MCF 10A (cell line): ENCODE measurements around the gene NECTIN1. TPM values are rescaled to one million over a fixed set of nuclear protein-coding genes. Genes with fewer than 3 reads are reported as not detected.

Experiments
- BruUV-seq: library from RNA; stranded (reverse); fragments of 400-500 nt; replicated peaks from 2 replicates; lab custom pipeline; 2021; lab: Mats Ljungman, UMichigan
- CTCF ChIA-PET: fragments of 300-600 bp; sonication (Branson Sonifier 250); formaldehyde crosslinking; extraction: SDS; loops from one replicate; lab custom pipeline; 2021; ENCODE audit warnings: antibody characterized with exemption, inconsistent platforms; lab: Yijun Ruan, JAX
- POLR2A ChIA-PET: fragments of 300-600, 350-650 bp; sonication (Branson Sonifier 250); formaldehyde crosslinking; extraction: SDS; loops from one replicate; lab custom pipeline; 2020; ENCODE audit warnings: antibody characterized with exemption, inconsistent platforms; lab: Yijun Ruan, JAX
- DNase-seq: peaks from one replicate; pipeline ENCODE4 v3.0.0-alpha.2; 2018; ENCODE audit not compliant: unreplicated experiment
- H3K27ac Mint-ChIP-seq: one replicate; pipeline ENCODE4 v1.8.0; 2022; ENCODE audit warnings: mild to moderate bottlenecking, low read depth, mixed read lengths; ENCODE audit not compliant: unreplicated experiment
- H3K27me3 Mint-ChIP-seq: one replicate; pipeline ENCODE4 v1.8.0; 2022; ENCODE audit warnings: mixed read lengths; ENCODE audit not compliant: insufficient read depth, unreplicated experiment
- H3K36me3 Mint-ChIP-seq: one replicate; pipeline ENCODE4 v1.8.0; 2022; ENCODE audit warnings: mild to moderate bottlenecking, moderate library complexity, mixed read lengths; ENCODE audit not compliant: insufficient read depth, unreplicated experiment
- H3K4me1 Mint-ChIP-seq: one replicate; pipeline ENCODE4 v1.8.0; 2022; ENCODE audit warnings: mixed read lengths; ENCODE audit not compliant: insufficient read depth, unreplicated experiment
- H3K4me3 Mint-ChIP-seq: one replicate; pipeline ENCODE4 v1.8.0; 2022; ENCODE audit warnings: mild to moderate bottlenecking, moderate library complexity, mixed read lengths; ENCODE audit not compliant: unreplicated experiment
- H3K9me3 Mint-ChIP-seq: one replicate; pipeline ENCODE4 v1.8.0; 2022; ENCODE audit warnings: mixed read lengths; ENCODE audit not compliant: unreplicated experiment
- intact Hi-C: fragments of 100-400 bp; cut with micrococcal nuclease; formaldehyde crosslinking; loops from 2 replicates; pipeline ENCODE4 v1.14.1; 2022
- total RNA-seq: library from RNA; stranded (reverse); gene quantifications from 2 replicates; pipeline ENCODE4 v1.2.3, GENCODE V29; 2022
- TF ChIP-seq, protein P1 (sequence below): fragments of 200-600 bp; IDR thresholded peaks from one replicate; pipeline ENCODE4 v1.8.0; 2022; ENCODE audit warnings: antibody characterized with exemption, mild to moderate bottlenecking; ENCODE audit not compliant: unreplicated experiment

The NECTIN1 gene
- total RNA-seq, 1 experiment from 2014 or later = 59.2 TPM

DNA sequence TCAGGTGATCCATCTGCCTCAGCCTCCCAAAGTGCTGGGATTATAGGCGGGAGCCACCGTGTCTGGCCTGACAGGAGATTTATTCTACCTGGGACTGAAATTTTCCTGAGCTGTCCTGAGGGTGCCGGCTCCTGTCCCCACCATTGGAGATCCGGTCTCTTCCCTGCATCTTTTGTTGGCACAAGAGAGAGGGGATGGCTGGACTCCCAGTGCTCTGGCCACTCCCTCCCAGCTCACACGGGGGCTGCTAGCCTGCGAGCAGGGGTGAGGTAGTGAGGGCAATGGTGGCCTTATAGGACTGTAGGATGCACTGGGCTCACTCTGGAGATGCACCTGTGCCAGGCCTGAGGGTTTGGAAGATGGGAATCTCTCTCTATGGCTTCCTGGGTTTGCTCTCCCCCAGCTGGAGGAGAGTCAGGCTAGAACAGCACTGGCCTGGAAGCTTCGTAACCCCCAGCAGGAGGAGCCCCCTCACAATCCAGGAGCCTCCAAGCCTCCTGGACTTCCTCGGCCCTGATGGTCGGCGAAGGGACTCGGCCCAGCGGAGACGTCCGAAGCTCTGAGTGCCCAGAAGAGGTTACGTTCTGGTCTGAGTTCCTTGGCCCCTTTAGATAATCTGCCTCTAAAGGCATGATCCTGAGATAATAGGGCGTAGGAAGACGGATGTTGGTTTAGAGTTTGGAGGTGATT lies 106.4 kb downstream of the NECTIN1 start:
- intact Hi-C loops = no loop called here
- Mint-ChIP-seq H3K27me3 (peaks cover 14% of the 10 kb centered on the region), H3K36me3 (no peaks in the 10 kb centered on the region), H3K27ac (no peak overlapping the region), H3K4me3 (no peak overlapping the region), H3K9me3 (no peaks in the 10 kb centered on the region), H3K4me1 (no peaks in the 10 kb centered on the region)
- DNase-seq = no peak
- CTCF ChIA-PET = interaction anchor here (0.6 kb wide), 1 partner anchor 352 kb away, joined by 3 read pairs; no protein-coding TSS in a partner anchor
- TF ChIP-seq, protein P1, sequence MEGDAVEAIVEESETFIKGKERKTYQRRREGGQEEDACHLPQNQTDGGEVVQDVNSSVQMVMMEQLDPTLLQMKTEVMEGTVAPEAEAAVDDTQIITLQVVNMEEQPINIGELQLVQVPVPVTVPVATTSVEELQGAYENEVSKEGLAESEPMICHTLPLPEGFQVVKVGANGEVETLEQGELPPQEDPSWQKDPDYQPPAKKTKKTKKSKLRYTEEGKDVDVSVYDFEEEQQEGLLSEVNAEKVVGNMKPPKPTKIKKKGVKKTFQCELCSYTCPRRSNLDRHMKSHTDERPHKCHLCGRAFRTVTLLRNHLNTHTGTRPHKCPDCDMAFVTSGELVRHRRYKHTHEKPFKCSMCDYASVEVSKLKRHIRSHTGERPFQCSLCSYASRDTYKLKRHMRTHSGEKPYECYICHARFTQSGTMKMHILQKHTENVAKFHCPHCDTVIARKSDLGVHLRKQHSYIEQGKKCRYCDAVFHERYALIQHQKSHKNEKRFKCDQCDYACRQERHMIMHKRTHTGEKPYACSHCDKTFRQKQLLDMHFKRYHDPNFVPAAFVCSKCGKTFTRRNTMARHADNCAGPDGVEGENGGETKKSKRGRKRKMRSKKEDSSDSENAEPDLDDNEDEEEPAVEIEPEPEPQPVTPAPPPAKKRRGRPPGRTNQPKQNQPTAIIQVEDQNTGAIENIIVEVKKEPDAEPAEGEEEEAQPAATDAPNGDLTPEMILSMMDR = no peak
- no TSS peak for BruUV-seq
- POLR2A ChIA-PET = no interaction called here

DNA sequence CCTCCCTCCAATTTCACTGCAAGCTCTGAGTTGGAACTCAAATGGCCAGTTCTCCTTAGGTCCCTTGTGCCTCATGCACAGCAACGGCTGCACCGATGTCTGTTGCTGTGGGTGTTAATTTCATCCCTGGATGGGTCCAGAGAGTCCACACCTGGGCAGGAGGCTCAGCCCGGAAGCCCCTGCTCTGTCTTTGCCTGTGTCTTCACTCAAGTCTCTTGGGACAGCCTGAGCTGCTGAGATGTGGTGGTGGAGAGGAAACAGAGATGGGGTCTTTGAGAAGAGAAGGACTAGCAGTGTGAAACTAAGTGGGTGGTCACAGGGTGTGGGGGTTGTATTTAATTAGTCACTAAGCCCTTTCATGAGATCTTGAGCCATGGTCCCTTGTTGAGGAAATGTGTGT lies 109.3 kb downstream of the NECTIN1 start:
- TF ChIP-seq, protein P1 = no peak
- no peak for DNase-seq
- no peaks in the 10 kb centered on the region for H3K27me3 Mint-ChIP-seq
- no peaks in the 10 kb centered on the region for H3K36me3 Mint-ChIP-seq
- intact Hi-C loops = no loop called here
- POLR2A ChIA-PET = interaction anchor here (0.6 kb wide), 1 partner anchor 486 kb away, joined by 3 read pairs; no protein-coding TSS in a partner anchor
- CTCF ChIA-PET = interaction anchor here (3.3 kb wide), 1 partner anchor 488 kb away, joined by 10 read pairs; no protein-coding TSS in a partner anchor
- H3K4me1 Mint-ChIP-seq = no peaks in the 10 kb centered on the region
- no TSS peak for BruUV-seq
- no peaks in the 10 kb centered on the region for H3K9me3 Mint-ChIP-seq
- no peak overlapping the region for H3K27ac Mint-ChIP-seq
- H3K4me3 Mint-ChIP-seq = no peak overlapping the region

DNA sequence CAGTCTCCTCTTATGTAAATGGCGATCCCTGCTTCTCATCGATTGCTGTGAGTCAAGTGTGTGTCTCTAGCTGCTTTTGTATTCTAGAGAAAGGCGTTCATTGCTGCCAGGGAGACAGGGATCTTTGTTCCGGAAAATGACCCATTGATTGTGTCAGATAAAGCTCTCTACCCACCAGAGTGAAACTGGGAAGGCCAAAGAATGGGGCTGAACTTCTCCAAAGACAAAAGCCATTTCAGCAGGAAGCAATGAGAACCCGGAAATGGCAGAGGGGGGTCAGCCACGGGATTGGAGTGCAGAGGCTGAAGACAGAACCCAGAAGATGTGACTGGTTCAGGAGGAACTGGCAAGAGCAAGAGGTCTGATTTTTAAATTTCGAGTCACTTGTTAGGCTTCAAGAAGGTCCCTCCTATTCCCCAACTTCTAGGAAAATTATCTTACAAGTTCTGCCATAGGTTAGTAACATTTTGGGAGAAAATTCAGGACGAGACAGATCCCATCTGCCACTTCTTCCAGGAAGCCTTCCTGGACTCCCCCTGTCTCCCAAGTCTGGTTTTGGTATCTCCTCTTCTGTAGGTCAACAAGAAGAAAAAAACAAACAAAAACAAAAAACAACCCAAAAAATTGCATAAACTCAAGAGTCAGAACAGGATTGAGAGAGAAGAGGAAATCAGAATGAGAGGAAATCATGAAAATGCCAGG lies 110.6 kb downstream of the NECTIN1 start:
- no peak overlapping the region for H3K4me3 Mint-ChIP-seq
- intact Hi-C loops = no loop called here
- no peak for DNase-seq
- POLR2A ChIA-PET = interaction anchor here (0.6 kb wide), 1 partner anchor 40 kb away, joined by 3 read pairs; no protein-coding TSS in a partner anchor
- no TSS peak for BruUV-seq
- TF ChIP-seq, protein P1 = no peak
- CTCF ChIA-PET = interaction anchor here (0.7 to 3.3 kb wide), 2 partner anchors 91 to 489 kb away, joined by 5 to 10 read pairs; no protein-coding TSS in a partner anchor
- H3K36me3 Mint-ChIP-seq = no peaks in the 10 kb centered on the region
- H3K27ac Mint-ChIP-seq = no peak overlapping the region
- peaks cover under 1% of the 10 kb centered on the region for H3K4me1 Mint-ChIP-seq
- H3K27me3 Mint-ChIP-seq = no peaks in the 10 kb centered on the region
- H3K9me3 Mint-ChIP-seq = no peaks in the 10 kb centered on the region

DNA sequence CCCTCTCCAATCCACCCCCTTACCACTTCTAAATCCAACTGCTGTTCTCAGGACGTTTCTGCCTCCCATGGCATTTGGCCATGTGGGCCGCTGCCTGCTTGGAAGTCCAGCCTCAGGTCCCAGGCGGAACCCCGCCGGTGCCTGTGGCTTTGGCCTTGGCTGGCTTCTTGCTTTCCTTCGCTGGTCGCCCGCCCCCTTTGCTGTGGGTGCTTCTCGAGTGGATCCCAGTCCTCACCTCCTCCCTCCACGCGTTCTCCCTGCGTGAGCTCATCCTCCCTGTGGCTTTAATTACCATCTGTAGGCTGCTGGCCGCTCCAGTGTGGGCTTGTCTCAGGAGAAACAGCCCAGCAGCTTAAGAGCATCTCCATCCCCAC lies 111.7 kb downstream of the NECTIN1 start:
- DNase-seq = no peak
- H3K36me3 Mint-ChIP-seq = no peaks in the 10 kb centered on the region

More for the DNA sequence above, 111.7 kb downstream of the NECTIN1 start:
- Mint-ChIP-seq H3K4me3 (no peak overlapping the region), H3K9me3 (no peaks in the 10 kb centered on the region), H3K27me3 (no peaks in the 10 kb centered on the region), H3K4me1 (peaks cover 7% of the 10 kb centered on the region), H3K27ac (no peak overlapping the region)
- POLR2A ChIA-PET = no interaction called here
- BruUV-seq = no TSS peak
- intact Hi-C loops = no loop called here
- CTCF ChIA-PET = interaction anchor here (0.9 to 3.3 kb wide), 2 partner anchors 261 to 490 kb away, joined by 4 to 10 read pairs; no protein-coding TSS in a partner anchor
- TF ChIP-seq, protein P1 = no peak
